GM21529 (cell line): Measurements from ENCODE around the gene OR2V2.
A peak's percentile ranks its signal among the peaks of the same experiment; 100 is the strongest.

Experiments used
- ATAC-seq: cut with Tn5 transposase; IDR thresholded peaks from one replicate; pipeline ENCODE4 v1.9.1; 2021; ENCODE audit not compliant: unreplicated experiment

OR2V2 gene

DNA sequence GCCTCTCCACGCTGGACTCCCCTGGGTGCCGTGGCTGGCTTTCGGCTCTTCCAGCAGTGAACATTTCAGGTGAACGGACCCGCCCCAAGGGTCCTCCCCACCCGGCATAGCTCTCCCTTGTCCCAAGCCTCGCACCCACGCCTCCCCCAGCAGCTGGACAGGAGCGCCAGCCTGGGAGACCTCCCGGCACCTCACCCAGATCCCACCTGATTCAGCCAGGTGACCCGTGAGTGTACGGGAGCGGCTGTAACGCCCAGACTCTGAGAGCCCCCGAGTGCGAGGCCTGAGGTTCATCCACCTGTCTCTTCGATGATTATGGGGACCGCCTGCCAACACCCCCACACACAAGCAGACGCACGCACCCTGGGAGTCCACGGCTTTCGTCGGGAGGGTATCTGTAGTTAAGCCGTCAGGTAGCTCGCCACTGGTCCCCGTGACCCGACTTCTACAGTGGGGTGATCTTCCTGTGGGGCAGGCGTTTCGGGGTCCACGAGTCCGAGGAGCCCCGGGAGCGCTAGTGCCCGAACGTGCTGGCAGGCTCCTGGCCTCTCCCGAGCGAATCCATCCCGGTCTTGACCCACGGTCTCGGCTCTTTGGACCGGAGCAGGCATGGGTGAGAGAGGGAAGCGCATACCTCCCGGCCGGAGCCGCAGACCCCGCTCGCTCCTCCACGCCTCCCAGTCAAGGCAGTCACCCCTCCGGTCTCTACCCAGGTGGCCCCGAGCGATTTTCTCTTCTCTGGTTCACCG is 42.8 kb downstream of the OR2V2 start:
- ATAC-seq: no peak

- peak; percentile 5 for ATAC-seq
These were observed 43.5 kb downstream of the OR2V2 start for GRCh38 chr5:181190711-181191525.

GRCh38 chr5:181191526-181192336 is 44.3 kb downstream of the OR2V2 start:
- ATAC-seq: peak; percentile 60

GRCh38 chr5:181192337-181193046 is 45.1 kb downstream of the OR2V2 start:
- no peak for ATAC-seq

DNA sequence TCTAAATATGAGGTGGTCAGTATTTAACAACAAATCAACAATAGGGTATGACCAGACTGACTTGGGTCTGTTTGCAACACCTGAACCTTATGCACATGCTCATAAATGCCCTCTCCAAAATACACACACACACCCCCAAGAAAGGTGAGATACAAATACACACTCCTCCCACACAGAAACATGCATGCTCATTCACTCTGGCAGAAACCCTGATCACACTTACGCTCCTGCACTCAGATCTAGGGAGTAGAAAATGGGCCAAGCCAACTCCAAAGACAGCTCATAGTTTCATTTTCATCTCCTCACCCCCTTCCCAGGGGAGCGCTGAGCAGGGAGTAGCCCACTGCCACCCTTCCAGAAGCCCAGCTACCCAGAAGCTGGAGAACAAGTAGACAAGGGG is 46.3 kb downstream of the OR2V2 start:
- ATAC-seq: no peak

GRCh38 chr5:181194489-181195248 is 47.3 kb downstream of the OR2V2 start:
- ATAC-seq: no peak

DNA sequence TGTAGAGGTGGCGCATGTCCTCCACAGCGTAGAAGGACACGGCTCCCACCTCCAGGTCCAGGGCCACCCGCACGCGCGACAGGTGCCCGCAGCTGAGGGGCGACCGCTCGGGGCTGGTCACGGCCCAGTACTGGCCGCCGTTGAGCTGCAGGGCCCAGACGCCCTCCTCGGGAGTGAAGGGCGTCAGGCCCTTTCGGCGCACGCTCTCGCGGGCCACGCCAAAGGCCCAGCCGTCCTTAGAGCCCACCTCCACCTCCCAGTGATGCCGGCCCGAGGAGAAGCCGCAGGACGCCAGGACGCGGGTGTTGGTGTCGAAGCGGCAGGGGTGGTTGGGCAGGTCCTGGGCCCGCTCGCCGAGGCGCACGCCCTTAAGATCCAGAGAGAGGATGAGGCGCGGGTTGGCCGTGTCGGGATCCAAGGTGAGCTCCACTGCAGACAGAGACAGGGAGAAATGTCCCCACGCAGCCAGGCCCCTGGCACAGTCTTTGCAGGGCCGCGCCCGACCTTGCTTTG is 47.9 kb downstream of the OR2V2 start:
- no peak for ATAC-seq

DNA sequence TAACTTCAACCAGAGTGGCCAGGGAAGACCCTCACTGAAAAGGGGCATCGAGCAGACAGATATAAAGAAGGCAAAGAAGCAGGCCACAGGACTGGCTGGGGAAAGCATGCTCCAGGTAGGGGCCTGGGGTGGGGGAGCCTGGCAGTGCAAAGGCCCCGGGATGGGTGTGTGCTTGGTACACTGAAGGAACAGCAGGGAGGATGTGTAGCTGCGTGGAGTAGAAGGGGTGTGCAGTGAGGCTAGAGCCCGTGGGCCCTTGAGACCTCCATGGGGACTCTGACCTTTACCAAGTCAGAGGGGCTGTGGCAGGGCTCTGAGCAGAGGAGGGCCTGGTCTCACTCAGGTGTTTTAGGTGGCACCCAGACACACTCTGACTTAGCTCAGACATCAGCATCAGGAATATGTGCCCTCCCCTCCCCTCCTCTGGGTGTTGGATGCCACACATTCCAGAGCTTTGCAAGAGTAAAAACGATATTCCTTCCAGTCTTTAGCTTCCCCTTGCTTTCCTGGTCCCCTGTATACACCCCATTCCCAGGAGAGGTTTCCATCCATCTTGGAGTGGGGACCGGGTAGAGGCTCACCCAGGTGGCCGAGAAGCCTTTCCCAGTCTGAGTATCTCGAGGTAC is 50.1 kb downstream of the OR2V2 start:
- no peak for ATAC-seq

GRCh38 chr5:181198106-181198685 is 50.8 kb downstream of the OR2V2 start:
- no peak for ATAC-seq

- ATAC-seq: peak; percentile 76
These were observed 51.6 kb downstream of the OR2V2 start for GRCh38 chr5:181198905-181199519.

DNA sequence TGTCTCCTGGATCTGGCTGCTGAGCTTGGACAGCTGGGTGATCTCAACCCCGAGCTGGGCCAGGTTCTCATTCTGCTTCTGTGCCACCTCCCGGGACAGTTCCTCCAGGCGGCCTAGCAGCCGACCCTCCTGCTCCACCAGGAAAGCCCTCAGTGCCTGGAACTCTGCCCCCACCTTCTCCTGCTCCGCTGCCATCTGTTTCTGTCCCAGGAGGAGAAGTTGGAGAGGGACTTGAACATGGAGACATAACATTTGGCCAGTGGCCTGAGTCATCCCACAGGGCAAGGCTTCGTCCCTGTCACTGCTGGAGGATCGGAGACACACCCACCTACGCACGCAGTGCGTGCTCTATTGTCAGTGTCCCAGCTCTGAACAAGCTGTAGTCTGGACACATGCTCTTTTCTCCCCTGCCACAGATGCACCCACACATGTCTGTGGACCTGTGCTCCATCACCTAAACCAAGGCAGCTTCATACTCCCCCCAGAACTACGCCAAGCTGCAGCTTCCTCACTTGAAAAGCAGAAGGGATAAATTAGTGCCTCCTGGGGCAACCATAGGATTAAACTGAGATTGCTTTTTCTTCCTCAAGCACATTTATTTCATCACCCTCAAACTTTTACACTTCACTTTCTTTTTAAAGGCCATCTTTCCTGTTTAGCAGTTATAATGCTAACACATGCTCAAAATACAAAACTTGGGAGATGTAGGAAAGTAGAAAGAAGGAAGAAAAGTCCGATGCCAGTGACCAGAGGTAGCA is 52.7 kb downstream of the OR2V2 start:
- ATAC-seq: no peak

DNA sequence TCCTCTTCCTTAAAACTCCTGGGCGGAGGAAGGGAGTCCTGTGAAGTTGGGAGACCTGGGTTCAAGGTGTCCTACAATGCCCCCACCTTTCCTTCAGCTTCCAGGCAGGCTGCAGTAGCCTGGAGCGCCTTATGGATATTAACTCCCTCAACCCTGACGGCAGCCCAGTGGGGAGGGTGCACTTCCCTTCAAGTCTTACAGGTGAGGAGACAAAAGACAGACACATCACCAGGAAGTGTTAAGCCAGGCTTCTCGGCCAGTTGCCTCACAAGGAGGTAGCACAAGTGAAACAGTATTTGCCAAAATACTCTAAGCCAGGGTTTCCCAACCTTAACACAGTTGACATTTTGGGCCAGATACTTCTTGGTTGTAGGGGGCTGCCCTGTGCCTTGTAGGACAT is 53.4 kb downstream of the OR2V2 start:
- no peak for ATAC-seq

DNA sequence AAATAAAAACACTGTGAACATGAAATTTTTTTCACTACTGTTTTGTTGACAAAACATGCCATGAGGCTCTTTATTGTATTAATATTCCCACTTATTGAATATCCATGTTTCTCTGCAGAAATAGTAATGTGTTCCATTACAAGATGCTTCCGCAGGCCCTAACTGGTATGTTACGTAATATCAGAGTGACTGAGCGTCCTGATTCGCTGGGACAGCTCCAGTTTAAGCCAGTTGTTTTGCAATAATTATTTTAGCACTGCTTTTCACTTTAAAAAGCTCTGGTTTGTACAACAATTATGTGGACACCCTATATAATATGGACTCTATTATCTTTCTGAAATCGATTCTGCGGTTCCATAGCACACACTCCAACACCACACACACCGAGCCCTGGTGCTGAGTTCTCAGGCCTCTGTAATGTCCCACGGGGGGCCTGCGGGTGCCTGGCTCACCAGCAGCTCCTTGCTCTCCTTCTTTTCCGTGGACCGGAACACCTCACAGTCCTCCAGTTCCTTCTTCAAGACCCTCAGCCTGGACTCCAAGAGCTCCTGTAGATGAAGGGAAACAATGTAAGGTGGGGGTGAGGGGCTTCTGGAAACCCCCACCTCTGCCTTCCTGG is 55.8 kb downstream of the OR2V2 start:
- no peak for ATAC-seq

- ATAC-seq: no peak
These were observed 56.4 kb downstream of the OR2V2 start for GRCh38 chr5:181203777-181204112.

DNA sequence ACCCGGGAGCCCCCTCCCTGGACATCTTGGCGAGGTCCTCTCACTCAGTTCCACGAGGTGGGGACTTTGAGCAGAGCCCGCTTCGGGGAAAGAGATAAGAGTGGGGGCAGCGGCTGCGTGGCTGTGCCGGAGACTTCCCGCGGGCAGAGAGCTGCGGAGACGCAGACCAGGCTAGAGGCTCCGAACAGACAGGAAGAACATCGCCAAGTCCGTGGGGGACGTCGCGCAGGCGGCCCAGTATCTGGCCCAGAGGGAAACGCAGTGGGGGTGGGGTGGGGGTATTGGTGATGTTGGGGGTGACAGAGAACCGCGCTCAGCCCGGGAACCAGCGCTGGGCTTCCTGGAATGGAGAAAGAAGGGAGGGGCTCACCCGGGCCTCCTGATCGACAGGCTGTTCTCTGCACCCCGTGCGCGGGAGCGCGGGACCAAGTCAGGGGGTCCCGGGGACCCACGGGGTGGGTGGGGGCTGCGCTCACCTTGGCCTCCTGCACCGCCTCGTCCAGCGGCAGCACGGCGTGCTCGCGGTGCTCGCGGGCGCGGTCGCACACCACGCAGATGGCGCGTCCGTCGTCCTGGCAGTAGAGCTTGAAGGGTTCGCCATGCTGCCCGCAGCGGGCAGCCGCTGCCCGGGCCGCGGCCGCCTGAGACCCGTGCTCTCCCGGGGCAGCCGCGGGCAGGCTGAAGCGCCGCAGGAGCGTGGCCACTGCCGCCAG is 56.9 kb downstream of the OR2V2 start:
- no peak for ATAC-seq

GRCh38 chr5:181204826-181205760 is 57.7 kb downstream of the OR2V2 start, which contains the start of gene TRIM7:
TSS of gene TRIM7 (minus strand) at chr5:181205196. CDS start at chr5:181205110, 86 bp downstream.
- no peak for ATAC-seq
